ENCODE results near the gene DNAH5.

The DNAH5 gene

GRCh38 chr5:13749766-13750165 lies 194.7 kb downstream of the DNAH5 start:
- Histone ChIP-seq H3K4me3 (ENCODE audit: low read depth, low read length) (no peak overlapping the region), H3K4me1 (no peaks in the 10 kb centered on the region), H3K4me2 (ENCODE audit: low read length) (no peak overlapping the region), H3K9ac (no peak overlapping the region), H3K27ac (no peak overlapping the region), H2AFZ (no peak overlapping the region), H3K9me3 (ENCODE audit: control insufficient read depth, low read length) (no peaks in the 10 kb centered on the region), H3K36me3 (ENCODE audit: control insufficient read depth, insufficient read depth, low read length) (no peaks in the 10 kb centered on the region), H3K27me3 (ENCODE audit: control insufficient read depth, insufficient read depth, low read length) (no peaks in the 10 kb centered on the region), H3K79me2 (no peaks in the 10 kb centered on the region)
- TF ChIP-seq, protein P1, sequence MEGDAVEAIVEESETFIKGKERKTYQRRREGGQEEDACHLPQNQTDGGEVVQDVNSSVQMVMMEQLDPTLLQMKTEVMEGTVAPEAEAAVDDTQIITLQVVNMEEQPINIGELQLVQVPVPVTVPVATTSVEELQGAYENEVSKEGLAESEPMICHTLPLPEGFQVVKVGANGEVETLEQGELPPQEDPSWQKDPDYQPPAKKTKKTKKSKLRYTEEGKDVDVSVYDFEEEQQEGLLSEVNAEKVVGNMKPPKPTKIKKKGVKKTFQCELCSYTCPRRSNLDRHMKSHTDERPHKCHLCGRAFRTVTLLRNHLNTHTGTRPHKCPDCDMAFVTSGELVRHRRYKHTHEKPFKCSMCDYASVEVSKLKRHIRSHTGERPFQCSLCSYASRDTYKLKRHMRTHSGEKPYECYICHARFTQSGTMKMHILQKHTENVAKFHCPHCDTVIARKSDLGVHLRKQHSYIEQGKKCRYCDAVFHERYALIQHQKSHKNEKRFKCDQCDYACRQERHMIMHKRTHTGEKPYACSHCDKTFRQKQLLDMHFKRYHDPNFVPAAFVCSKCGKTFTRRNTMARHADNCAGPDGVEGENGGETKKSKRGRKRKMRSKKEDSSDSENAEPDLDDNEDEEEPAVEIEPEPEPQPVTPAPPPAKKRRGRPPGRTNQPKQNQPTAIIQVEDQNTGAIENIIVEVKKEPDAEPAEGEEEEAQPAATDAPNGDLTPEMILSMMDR (IDR thresholded peaks at IDR 0.05), result no peak

- Histone ChIP-seq H2AFZ (no peak overlapping the region), H3K4me3 (ENCODE audit: low read depth, low read length) (no peak overlapping the region), H3K27me3 (ENCODE audit: control insufficient read depth, insufficient read depth, low read length) (no peaks in the 10 kb centered on the region), H3K27ac (no peak overlapping the region), H3K4me2 (ENCODE audit: low read length) (no peak overlapping the region), H3K36me3 (ENCODE audit: control insufficient read depth, insufficient read depth, low read length) (no peaks in the 10 kb centered on the region), H3K9ac (no peak overlapping the region), H3K4me1 (no peaks in the 10 kb centered on the region), H3K79me2 (no peaks in the 10 kb centered on the region), H3K9me3 (ENCODE audit: control insufficient read depth, low read length) (no peaks in the 10 kb centered on the region)
- TF ChIP-seq, protein P1 (IDR thresholded peaks at IDR 0.05), result no peak
Measured at GRCh38 chr5:13746026-13746425, 198.5 kb downstream of the DNAH5 start.

DNA sequence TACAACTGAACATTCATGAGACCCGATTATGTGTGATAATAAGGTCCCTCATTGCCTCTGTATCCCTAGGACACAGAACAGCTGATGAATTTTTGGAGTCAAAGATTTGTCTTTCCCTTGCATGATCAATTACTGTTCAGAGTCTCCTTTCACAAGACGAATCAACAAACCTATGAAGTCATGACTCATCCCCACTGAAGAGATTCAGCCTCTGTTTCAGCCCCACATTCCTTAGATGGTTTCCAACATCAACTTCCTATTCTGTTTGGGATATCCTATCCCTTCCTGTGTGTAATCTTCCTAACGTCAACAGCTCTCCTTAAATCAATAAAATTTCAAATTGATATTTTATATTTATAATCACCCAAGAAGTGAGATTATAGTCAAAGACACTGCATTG lies 199.0 kb downstream of the DNAH5 start:
- TF ChIP-seq, protein P1 (IDR thresholded peaks at IDR 0.05), result no peak
- H3K9me3 ChIP-seq (ENCODE audit: control insufficient read depth, low read length), result no peaks in the 10 kb centered on the region
- H3K36me3 ChIP-seq (ENCODE audit: control insufficient read depth, insufficient read depth, low read length), result no peaks in the 10 kb centered on the region
- no peaks in the 10 kb centered on the region for H3K27me3 ChIP-seq (ENCODE audit: control insufficient read depth, insufficient read depth, low read length)
- H3K4me3 ChIP-seq (ENCODE audit: low read depth, low read length), result no peak overlapping the region
- no peaks in the 10 kb centered on the region for H3K4me1 ChIP-seq
- H3K9ac ChIP-seq, result no peak overlapping the region
- H3K79me2 ChIP-seq, result no peaks in the 10 kb centered on the region
- H3K4me2 ChIP-seq (ENCODE audit: low read length), result no peak overlapping the region
- H3K27ac ChIP-seq, result no peak overlapping the region
- H2AFZ ChIP-seq, result no peak overlapping the region

DNA sequence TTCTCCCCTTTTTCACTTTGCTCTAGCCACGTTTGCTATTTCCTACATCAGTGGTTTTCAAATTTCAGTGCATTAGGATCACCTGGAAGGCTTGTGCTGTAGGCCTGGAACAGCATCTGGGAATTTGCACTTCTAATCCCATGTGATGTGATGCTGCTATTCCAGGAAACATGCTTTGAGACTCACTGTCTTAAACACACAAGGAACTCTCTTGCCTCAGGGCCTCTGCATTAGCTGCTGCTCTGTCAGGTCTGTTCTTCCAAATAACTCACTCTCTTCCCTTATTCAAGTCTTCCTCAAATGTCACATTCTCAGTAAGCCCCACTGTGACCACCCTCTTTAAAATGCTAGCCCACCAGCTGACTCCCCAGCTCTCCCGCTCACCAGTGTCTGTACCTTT lies 204.0 kb downstream of the DNAH5 start:
- Histone ChIP-seq H3K27ac (no peak overlapping the region), H3K4me2 (ENCODE audit: low read length) (no peak overlapping the region), H3K79me2 (no peaks in the 10 kb centered on the region), H3K4me3 (ENCODE audit: low read depth, low read length) (no peak overlapping the region), H2AFZ (no peak overlapping the region), H3K27me3 (ENCODE audit: control insufficient read depth, insufficient read depth, low read length) (no peaks in the 10 kb centered on the region), H3K4me1 (no peaks in the 10 kb centered on the region), H3K9ac (no peak overlapping the region), H3K36me3 (ENCODE audit: control insufficient read depth, insufficient read depth, low read length) (no peaks in the 10 kb centered on the region), H3K9me3 (ENCODE audit: control insufficient read depth, low read length) (no peaks in the 10 kb centered on the region)
- TF ChIP-seq, protein P1 (IDR thresholded peaks at IDR 0.05), result no peak

GRCh38 chr5:13739479-13739878 lies 205.0 kb downstream of the DNAH5 start:
- H3K4me3 ChIP-seq (ENCODE audit: low read depth, low read length), result no peak overlapping the region
- no peak overlapping the region for H3K27ac ChIP-seq

More at GRCh38 chr5:13739479-13739878, 205.0 kb downstream of the DNAH5 start:
- Histone ChIP-seq H3K4me1 (no peaks in the 10 kb centered on the region), H3K36me3 (ENCODE audit: control insufficient read depth, insufficient read depth, low read length) (no peaks in the 10 kb centered on the region), H3K27me3 (ENCODE audit: control insufficient read depth, insufficient read depth, low read length) (no peaks in the 10 kb centered on the region), H3K79me2 (no peaks in the 10 kb centered on the region), H3K9ac (no peak overlapping the region), H3K4me2 (ENCODE audit: low read length) (no peak overlapping the region), H2AFZ (no peak overlapping the region), H3K9me3 (ENCODE audit: control insufficient read depth, low read length) (no peaks in the 10 kb centered on the region)
- TF ChIP-seq, protein P1 (IDR thresholded peaks at IDR 0.05), result no peak
